HepG2 (cell line): ENCODE results near the gene ADI1. TPM values are rescaled to one million over a fixed set of nuclear protein-coding genes. Genes with fewer than 3 reads are reported as not detected.
A peak's percentile ranks its signal among the peaks of the same experiment; 100 is the strongest.

ENCODE experiments used
- DNMT1 ChIP-seq: sonication (generic); formaldehyde crosslinking; IDR thresholded peaks from 2 replicates; pipeline ENCODE4 v1.5.1; 2020; ENCODE audit warnings: mild to moderate bottlenecking, missing genetic modification reagents
- ELF4 ChIP-seq: sonication (generic); formaldehyde crosslinking; IDR thresholded peaks from 2 replicates; pipeline ENCODE4 v1.5.0; 2020; ENCODE audit warnings: missing genetic modification reagents, mild to moderate bottlenecking, moderate library complexity, borderline replicate concordance
- NFE2L2 ChIP-seq: fragments of 150-350 bp; IDR thresholded peaks from 2 replicates; pipeline ENCODE4 v1.6.1; 2014; ENCODE audit warnings: low read length
- PPARG ChIP-seq: conservative IDR thresholded peaks from 2 replicates; pipeline ENCODE4 v1.6.1; 2016; ENCODE audit warnings: missing biosample characterization, missing genetic modification reagents
- RXRB ChIP-seq: IDR thresholded peaks from 2 replicates; pipeline ENCODE4 v1.6.1; 2016; ENCODE audit warnings: borderline replicate concordance, missing genetic modification reagents, missing compliant biosample characterization
- TGIF2 ChIP-seq: IDR thresholded peaks from 2 replicates; pipeline ENCODE4 v1.6.1; 2016; ENCODE audit warnings: control low read depth, missing compliant biosample characterization
- ZFP36L2 ChIP-seq: sonication (generic); formaldehyde crosslinking; IDR thresholded peaks from 2 replicates; pipeline ENCODE4 v1.4.0; 2020; ENCODE audit warnings: missing genetic modification reagents
- ZFP62 ChIP-seq: sonication (generic); formaldehyde crosslinking; IDR thresholded peaks from 2 replicates; pipeline ENCODE4 v1.4.0; 2020; ENCODE audit warnings: missing genetic modification reagents
- ZNF562 ChIP-seq: sonication (generic); formaldehyde crosslinking; IDR thresholded peaks from 2 replicates; pipeline ENCODE4 v1.8.0; 2022; ENCODE audit warnings: missing genetic modification reagents, borderline replicate concordance
- ZSCAN20 ChIP-seq: sonication (generic); formaldehyde crosslinking; IDR thresholded peaks from 2 replicates; pipeline ENCODE4 v1.4.0; 2020; ENCODE audit warnings: missing genetic modification reagents, mild to moderate bottlenecking, borderline replicate concordance
- polyA plus RNA-seq, 8 experiments: library from polyadenylated mRNA; depleted of rRNA in 3 of 8; stranded (reverse) in 7 of 8; unstranded in 1 of 8; fragments of >200 nt; fragmentation: Illumina TruSeq in 4 of 8; extraction: Trizol in 4 of 8; gene quantifications; 2 replicates each; pipeline versions ENCODE4 v1.2.1 to v1.2.3, GENCODE V29; 2011 to 2016; ENCODE audit warnings: low read depth in 4 of 8, missing spikeins in 1 of 8, mixed read lengths in 1 of 8; ENCODE audit not compliant: insufficient read depth in 1 of 8
- total RNA-seq, 5 experiments: library from RNA; depleted of rRNA; stranded (reverse); fragments of >200 nt; fragmentation: Illumina TruSeq; extraction: Trizol; gene quantifications; 2 replicates each; pipeline ENCODE4 v1.2.3, GENCODE V29; 2016; ENCODE audit warnings: low read depth in 1 of 5
- TF ChIP-seq, protein P1 (sequence below): sonication (generic); formaldehyde crosslinking; IDR thresholded peaks from 2 replicates; pipeline ENCODE4 v1.4.0; 2020; ENCODE audit warnings: missing genetic modification reagents
- TF ChIP-seq, protein P2 (sequence below): IDR thresholded peaks from 2 replicates; pipeline ENCODE4 v1.6.1; 2016; ENCODE audit warnings: mild to moderate bottlenecking
- TF ChIP-seq, protein P3 (sequence below): IDR thresholded peaks from 2 replicates; pipeline ENCODE4 v1.6.1; 2012; ENCODE audit warnings: inconsistent platforms
- TF ChIP-seq, protein P4 (sequence below): sonication (generic); formaldehyde crosslinking; IDR thresholded peaks from 2 replicates; pipeline ENCODE4 v1.4.0; 2020; ENCODE audit warnings: low read depth, missing genetic modification reagents
- TF ChIP-seq, protein P5 (sequence below): sonication (generic); formaldehyde crosslinking; IDR thresholded peaks from 2 replicates; pipeline ENCODE4 v1.4.0; 2020; ENCODE audit warnings: missing genetic modification reagents, mild to moderate bottlenecking, borderline replicate concordance
- TF ChIP-seq, protein P6 (sequence below): sonication (generic); formaldehyde crosslinking; IDR thresholded peaks from 2 replicates; pipeline ENCODE4 v1.8.0; 2023; ENCODE audit warnings: mild to moderate bottlenecking, missing genetic modification reagents

The ADI1 gene
- total and polyA plus RNA-seq, 2 of the 13 experiments (the other 11 are each of a cell fraction or from before 2014, with no cell fraction given), result 28.7 to 123 TPM

DNA sequence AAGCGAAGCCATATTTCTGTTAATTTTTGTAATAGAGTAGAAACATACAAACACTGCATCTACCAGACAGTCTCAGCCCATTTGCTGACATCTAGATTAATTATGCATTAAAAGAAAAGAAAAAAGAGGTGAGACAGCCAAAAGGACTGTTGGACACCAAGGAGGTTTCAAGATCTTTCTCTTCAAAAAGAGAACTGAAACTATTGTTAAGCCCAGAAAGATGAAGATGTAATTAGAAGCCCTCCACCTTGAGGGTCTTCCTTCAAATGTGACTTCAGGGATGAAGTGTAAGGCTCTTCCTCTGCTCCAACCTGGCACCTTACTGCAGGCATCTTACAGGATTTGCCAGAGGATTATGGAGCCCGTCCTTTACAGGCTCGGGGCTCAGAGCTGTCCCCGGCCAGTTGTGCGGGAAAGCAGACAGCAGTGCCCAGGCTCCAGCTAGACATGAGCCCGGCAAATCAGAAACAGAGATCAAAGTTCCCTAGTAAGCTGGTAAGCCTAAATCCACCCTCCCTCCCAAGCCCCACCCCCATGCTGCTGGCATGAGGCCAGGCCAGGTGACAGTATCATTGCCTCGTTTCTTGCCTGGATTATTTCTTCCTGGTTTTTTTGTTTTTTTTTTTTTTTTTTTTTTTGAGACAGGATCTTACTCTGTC is 38.9 kb downstream of the ADI1 start (continued):
- TF ChIP-seq ZSCAN20, result no peak
- TF ChIP-seq ZFP62 (CRISPR knock-in tag), result no peak
- TF ChIP-seq TGIF2, result no peak
- no peak for TF ChIP-seq ELF4 (CRISPR knock-in tag)
- TF ChIP-seq, protein P1, sequence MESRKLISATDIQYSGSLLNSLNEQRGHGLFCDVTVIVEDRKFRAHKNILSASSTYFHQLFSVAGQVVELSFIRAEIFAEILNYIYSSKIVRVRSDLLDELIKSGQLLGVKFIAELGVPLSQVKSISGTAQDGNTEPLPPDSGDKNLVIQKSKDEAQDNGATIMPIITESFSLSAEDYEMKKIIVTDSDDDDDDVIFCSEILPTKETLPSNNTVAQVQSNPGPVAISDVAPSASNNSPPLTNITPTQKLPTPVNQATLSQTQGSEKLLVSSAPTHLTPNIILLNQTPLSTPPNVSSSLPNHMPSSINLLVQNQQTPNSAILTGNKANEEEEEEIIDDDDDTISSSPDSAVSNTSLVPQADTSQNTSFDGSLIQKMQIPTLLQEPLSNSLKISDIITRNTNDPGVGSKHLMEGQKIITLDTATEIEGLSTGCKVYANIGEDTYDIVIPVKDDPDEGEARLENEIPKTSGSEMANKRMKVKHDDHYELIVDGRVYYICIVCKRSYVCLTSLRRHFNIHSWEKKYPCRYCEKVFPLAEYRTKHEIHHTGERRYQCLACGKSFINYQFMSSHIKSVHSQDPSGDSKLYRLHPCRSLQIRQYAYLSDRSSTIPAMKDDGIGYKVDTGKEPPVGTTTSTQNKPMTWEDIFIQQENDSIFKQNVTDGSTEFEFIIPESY (CRISPR knock-in tag), result no peak
- peak; percentile 59; the same call in 1 of the 2 replicates for TF ChIP-seq RXRB (CRISPR knock-in tag)
- TF ChIP-seq PPARG (CRISPR knock-in tag), result no peak
- TF ChIP-seq, protein P2, sequence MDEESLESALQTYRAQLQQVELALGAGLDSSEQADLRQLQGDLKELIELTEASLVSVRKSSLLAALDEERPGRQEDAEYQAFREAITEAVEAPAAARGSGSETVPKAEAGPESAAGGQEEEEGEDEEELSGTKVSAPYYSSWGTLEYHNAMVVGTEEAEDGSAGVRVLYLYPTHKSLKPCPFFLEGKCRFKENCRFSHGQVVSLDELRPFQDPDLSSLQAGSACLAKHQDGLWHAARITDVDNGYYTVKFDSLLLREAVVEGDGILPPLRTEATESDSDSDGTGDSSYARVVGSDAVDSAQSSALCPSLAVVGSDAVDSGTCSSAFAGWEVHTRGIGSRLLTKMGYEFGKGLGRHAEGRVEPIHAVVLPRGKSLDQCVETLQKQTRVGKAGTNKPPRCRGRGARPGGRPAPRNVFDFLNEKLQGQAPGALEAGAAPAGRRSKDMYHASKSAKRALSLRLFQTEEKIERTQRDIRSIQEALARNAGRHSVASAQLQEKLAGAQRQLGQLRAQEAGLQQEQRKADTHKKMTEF (CRISPR knock-in tag), result 0 out of 2 replicates have a peak, but pooled peaks have one; percentile 29
- no peak for TF ChIP-seq ZNF562
- no peak for TF ChIP-seq ZFP36L2
- TF ChIP-seq, protein P3, sequence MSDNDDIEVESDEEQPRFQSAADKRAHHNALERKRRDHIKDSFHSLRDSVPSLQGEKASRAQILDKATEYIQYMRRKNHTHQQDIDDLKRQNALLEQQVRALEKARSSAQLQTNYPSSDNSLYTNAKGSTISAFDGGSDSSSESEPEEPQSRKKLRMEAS, result 0 out of 2 replicates have a peak, but pooled peaks have one; percentile 5
- TF ChIP-seq, protein P4, sequence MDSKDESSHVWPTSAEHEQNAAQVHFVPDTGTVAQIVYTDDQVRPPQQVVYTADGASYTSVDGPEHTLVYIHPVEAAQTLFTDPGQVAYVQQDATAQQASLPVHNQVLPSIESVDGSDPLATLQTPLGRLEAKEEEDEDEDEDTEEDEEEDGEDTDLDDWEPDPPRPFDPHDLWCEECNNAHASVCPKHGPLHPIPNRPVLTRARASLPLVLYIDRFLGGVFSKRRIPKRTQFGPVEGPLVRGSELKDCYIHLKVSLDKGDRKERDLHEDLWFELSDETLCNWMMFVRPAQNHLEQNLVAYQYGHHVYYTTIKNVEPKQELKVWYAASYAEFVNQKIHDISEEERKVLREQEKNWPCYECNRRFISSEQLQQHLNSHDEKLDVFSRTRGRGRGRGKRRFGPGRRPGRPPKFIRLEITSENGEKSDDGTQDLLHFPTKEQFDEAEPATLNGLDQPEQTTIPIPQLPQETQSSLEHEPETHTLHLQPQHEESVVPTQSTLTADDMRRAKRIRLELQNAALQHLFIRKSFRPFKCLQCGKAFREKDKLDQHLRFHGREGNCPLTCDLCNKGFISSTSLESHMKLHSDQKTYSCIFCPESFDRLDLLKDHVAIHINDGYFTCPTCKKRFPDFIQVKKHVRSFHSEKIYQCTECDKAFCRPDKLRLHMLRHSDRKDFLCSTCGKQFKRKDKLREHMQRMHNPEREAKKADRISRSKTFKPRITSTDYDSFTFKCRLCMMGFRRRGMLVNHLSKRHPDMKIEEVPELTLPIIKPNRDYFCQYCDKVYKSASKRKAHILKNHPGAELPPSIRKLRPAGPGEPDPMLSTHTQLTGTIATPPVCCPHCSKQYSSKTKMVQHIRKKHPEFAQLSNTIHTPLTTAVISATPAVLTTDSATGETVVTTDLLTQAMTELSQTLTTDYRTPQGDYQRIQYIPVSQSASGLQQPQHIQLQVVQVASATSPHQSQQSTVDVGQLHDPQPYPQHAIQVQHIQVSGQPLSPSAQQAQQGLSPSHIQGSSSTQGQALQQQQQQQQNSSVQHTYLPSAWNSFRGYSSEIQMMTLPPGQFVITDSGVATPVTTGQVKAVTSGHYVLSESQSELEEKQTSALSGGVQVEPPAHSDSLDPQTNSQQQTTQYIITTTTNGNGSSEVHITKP, result 0 out of 2 replicates have a peak, but pooled peaks have one; percentile 26
- TF ChIP-seq, protein P5, sequence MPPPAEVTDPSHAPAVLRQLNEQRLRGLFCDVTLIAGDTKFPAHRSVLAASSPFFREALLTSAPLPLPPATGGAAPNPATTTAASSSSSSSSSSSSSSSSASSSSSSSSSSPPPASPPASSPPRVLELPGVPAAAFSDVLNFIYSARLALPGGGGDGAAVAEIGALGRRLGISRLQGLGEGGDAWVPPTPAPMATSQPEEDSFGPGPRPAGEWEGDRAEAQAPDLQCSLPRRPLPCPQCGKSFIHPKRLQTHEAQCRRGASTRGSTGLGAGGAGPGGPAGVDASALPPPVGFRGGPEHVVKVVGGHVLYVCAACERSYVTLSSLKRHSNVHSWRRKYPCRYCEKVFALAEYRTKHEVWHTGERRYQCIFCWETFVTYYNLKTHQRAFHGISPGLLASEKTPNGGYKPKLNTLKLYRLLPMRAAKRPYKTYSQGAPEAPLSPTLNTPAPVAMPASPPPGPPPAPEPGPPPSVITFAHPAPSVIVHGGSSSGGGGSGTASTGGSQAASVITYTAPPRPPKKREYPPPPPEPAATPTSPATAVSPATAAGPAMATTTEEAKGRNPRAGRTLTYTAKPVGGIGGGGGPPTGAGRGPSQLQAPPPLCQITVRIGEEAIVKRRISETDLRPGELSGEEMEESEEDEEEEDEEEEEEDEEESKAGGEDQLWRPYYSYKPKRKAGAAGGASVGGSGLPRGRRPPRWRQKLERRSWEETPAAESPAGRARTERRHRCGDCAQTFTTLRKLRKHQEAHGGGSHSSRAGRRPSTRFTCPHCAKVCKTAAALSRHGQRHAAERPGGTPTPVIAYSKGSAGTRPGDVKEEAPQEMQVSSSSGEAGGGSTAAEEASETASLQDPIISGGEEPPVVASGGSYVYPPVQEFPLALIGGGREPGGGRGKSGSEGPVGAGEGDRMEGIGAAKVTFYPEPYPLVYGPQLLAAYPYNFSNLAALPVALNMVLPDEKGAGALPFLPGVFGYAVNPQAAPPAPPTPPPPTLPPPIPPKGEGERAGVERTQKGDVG (CRISPR knock-in tag), result no peak
- TF ChIP-seq NFE2L2, result no peak
- TF ChIP-seq, protein P6, sequence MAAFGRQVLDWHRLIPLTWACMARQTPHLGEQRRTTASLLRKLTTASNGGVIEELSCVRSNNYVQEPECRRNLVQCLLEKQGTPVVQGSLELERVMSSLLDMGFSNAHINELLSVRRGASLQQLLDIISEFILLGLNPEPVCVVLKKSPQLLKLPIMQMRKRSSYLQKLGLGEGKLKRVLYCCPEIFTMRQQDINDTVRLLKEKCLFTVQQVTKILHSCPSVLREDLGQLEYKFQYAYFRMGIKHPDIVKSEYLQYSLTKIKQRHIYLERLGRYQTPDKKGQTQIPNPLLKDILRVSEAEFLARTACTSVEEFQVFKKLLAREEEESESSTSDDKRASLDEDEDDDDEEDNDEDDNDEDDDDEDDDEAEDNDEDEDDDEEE (CRISPR knock-in tag), result no peak
- no peak for TF ChIP-seq DNMT1 (CRISPR knock-in tag)
